ENCODE measurements around the gene TSPAN33.
"Not testable (repeated sequence)": the region's sequence is repeated elsewhere in the genome, so short reads cannot be mapped to it uniquely, and the experiment has no call there.

The TSPAN33 gene

DNA sequence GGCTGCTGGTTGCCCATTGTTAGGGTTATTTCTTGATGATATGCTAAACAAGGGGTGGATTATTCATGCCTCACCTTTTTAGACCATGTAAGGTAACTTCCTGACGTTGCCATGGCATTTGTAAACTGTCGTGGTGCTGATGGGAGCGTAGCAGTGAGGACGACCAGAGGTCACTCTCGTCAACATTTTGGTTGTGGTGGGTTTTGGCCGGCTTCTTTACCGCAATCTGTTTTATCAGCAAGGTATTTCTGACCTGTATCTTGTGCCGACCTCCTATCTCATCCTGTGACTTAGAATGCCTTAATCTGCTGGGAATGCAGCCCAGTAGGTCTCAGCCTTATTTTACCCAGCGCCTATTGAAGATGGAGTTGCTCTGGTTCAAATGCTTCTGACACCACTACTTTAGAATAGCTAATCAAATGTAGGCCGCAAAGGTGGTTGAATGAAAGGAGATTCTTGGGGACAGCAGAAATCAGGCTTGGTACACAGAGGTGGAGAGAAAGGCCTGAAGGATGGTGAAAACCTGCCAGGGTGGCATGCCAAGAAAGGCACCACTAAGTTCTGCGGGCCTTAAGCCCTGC is 26.0 kb downstream of the TSPAN33 start:
- DNase-seq (ENCODE audit: low spot score), result no peak

DNA sequence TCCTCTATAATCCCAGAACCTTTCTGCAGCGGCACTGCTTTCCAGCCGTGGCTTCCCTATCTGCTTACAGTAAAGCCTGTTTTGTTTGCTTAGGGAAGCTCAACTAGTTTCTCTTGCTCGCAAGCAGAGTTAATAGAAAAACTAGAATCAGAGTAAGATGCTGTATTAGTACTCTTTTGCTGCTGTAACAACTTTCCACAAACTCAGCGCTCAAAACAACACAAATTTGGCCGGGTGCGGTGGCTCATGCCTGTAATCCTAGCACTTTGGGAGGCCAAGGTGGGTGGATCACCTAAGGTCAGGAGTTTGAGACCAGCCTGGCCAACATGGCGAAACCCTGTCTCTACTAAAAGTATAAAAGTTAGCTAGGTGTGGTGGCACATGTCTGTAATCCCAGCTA is 29.4 kb downstream of the TSPAN33 start:
- not testable (repeated sequence) for DNase-seq (ENCODE audit: low spot score)

DNA sequence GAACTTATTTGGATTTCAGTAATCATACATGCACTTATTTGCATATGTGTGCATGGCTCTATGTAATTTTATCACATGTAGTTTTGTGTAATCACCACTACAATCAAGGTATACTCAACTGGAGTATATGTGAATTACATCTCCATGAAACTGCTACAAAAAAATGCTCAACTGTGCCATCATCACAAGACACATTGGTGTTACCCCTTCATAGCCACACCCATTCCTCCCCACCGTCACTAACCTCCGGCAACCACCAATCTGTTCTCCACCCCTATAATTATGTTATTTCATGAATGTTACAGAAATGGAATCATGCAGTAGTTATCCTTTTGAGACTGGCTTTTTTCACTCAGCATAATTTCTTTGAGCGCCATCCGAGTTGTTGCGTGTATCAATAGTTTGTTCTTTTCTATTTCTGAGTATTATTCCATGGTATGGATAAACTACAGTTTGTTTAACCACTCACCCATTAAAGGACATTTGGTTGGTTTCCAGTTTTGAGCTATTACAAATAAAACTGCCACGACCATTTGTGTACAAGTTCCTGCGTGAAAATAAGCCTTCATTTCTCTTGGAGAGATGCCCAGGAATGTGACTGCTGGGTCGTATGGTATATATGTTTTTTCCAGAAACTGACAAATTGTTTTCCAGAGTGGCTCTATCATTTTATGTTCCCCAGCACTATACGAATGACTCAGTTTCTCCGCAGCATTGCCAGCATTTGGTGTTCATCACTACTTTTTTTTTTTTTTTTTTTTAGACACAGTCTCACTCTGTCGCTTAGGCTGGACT is 32.6 kb downstream of the TSPAN33 start:
- no peak for DNase-seq (ENCODE audit: low spot score)

DNA sequence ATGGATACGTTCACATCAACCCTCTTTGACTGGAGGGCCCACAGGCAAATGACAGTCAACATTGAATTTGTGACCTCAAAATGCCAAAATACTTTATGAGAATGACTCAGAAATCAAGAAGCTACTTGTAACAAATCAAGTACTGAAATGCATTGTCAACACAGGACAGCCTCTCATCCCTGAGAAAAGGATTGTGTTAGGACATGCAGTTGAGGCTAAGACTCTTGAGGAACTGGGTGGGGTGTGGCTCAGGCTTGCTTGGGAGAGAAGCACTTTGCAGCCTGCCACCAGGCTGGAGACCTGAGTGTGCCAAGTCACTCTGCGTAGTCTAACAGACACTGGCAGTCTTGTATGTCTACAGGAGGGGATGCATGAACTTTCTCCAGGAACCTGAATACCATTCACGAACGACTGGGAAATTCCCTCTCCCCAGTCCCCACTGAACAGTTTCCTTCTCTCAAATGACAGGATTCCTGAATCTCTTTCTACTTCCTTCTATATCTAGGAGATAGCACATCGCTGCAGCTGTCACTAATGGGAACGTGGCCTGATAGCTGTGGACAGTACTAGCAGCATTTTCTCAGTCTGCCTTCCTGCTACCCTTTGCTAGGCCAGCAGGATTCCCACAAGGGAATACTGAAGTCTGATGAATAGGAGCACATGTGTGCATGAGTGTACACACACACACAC is 40.6 kb downstream of the TSPAN33 start:
- no peak for DNase-seq (ENCODE audit: low spot score)

DNA sequence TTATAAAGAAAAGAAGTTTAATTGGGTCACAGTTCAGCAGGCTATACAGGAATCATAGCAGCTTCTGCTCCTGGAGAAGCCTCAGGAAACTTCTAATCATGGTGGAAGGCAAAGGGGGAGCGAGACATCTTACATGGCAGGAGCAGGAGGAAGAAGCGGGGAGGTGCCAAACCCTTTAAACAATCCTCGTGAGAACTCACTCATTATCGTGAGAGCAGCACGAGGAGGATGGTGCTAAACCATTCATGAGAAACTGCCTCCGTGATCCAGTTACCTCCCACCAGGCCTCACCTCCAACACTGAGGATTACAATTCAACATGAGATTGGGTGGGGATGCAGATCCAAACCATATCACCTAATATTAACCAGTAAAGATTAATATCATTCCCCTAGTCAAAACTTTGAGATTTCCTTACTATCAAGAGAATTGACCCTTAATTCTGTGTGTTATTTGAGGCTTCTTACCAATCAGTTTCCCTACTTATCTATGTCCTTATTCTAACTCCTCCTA is 42.3 kb downstream of the TSPAN33 start:
- DNase-seq (ENCODE audit: low spot score), result no peak

DNA sequence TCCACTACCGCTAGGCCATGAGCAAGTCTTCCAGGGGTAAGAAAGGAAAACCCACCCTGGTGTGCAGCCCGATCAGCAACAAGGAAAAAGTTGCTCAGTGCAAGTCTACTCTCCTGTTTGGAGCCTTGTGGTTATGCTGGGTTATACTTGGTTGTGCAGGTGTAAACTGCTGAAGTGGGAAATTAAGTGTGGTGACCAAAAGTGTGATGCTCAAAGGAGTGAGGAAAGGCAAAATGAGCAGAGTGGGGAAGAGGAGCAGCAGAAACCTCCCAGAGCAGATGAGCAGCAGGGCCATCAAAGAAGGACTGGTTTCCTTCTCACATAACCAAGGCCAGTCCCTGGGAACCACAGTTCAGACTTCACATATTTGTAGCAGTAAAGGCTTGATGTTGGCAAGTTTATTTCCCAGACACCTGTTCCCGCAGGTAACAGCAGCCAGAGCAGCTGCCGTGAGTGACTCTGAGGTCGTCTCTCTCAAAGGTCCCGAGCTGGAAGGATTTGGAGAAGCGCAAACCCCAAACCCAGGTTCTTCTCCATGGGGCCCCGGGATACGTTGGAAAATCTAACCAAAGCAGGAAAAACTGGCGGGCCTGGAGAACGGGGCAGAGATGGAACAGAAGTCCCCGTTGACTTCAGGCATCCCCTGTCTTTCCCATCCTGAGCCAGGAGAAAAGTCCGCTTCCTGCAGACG is 43.3 kb downstream of the TSPAN33 start:
- no peak for DNase-seq (ENCODE audit: low spot score)

DNA sequence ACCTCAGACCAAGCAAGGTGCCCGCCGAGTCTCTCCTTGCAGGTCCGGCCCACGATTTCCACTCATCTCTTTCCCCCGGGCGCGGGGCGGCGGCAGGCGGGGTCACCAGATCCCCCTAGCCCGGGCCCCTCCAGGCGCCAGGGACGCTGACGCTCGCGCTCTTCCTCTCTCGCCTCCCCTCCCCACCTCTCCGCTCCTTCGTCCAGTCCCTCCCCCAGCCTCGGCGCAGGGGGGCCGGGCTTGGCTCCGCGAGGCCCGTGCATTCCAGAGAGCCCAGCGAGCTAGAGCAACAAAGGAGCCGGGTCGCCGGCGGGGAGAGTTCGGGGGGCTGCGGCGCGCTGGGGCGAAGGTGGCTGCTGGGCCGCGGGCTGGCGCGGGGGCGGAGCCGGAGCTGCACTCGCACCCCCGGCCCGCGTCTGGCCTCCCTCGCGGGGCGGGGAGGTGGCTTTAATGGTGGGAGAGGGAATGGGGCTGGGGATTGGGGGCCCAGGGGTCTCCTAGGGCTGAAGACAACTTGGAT is 43.9 kb downstream of the TSPAN33 start, which contains the start of gene SMO:
TSS of gene SMO (plus strand) at position 262 of the 520 bp plus-strand sequence. CDS start 519 bp downstream, outside the sequence.
- DNase-seq (ENCODE audit: low spot score), result no peak

DNA sequence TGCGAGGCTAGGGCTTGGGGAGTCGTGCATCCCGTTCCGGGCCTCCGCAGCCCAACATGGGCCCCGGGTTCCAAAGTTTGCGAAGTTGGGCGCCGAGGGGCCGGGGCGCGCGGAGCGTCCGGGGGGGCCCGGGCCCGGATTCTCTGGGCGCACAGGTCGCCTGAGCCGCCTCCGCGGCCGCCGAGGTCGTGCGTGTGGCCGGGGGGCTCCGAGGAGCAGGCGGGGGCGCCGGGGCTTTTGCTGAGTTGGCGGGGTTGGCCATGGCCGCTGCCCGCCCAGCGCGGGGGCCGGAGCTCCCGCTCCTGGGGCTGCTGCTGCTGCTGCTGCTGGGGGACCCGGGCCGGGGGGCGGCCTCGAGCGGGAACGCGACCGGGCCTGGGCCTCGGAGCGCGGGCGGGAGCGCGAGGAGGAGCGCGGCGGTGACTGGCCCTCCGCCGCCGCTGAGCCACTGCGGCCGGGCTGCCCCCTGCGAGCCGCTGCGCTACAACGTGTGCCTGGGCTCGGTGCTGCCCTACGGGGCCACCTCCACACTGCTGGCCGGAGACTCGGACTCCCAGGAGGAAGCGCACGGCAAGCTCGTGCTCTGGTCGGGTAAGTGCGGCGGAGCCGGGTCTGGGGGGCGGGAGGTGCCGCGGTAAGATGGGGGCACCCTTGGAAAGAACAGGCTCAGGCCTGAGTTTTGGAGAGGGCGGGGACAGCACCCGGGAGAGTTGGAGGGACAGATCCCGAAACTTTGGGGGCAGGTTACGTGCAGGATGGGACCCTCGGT is 44.6 kb downstream of the TSPAN33 start:
- no peak for DNase-seq (ENCODE audit: low spot score)

DNA sequence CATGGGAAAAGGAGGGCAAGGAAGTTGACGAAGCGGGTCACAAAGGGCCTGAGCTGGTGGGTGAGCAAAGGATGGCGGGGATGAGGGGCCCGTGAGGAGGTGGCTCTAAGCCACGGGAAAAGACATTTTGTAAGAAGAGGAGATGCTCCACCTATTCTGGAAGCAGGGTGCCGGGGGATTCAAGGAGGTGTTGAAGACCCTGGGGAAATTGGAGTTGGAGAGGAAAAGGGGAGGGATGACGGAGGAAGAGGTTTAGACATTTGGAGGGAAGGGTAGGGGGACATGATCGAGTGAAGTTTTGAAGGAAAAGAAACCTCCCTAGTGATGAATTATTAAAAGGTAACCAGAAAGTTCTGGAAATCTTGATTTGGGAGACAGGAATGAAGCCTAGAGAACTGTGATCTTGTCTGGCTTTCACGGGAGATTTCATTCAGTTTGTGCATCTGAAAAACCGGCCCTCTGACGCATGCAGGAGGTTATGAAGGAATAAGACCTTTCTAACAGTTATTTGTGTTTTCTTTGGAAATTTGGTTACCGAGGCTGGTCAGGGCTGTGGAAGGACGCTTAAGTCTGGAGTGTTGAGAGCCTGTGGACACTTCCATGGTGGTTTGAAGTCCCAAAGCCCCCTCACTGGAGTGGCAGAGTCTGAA is 45.3 kb downstream of the TSPAN33 start:
- no peak for DNase-seq (ENCODE audit: low spot score)

DNA sequence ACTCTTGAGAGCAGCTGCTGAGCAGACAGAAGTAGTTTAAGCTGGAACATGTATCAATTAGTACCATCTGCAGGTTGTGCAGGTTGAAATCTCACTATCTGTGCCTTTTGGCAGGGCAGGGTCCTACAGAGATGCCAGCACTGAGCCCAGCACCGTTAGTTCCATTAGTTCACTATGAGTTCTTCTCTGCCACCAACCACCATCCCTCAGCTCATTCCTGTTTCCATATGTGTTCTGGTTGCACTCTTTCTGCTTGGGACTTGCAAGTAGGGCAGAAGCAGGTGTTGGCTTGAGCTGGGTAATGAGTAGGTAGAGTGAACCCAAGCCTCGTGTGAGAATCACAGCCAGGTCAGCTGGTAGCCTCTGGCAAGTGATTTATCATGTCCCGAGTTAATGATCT is 46.8 kb downstream of the TSPAN33 start:
- no peak for DNase-seq (ENCODE audit: low spot score)

DNA sequence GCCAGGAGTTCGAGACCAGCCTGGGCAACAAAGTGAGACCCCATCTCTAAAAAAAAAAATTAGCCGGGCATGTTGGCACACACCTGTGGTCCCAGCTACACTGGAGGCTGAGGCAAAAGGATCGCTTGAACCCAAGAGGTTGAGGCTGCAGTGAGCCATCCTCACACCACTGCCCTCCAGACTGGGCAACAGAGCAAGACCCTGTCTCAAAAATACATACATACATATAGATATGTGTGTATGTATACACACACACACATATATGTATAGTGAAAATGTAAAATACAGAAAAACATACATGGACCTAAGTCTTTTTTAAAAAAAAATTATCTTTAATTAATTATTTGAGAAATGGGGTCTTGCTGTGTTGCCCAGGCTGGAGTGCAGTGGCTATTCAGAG is 49.4 kb downstream of the TSPAN33 start:
- DNase-seq (ENCODE audit: low spot score), result no peak

DNA sequence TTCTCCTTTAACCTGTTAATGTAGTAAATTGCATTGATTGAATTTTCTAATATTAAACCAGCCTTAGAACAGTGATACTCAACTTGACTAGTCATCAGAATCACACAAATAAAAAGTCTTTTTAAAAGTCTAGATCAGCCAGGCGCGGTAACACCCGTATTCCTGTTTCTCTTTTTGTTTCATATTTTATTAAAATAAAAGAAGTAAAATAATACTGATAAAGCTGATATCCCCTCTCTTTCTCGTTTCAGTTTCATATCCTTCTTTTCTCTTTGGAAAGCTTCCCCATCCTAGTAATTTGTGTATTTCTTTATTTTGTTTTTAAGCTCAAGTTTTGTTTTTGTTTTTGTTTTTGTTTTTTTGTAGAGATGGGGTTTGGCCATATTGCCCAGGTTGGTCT is 53.3 kb downstream of the TSPAN33 start:
- DNase-seq (ENCODE audit: low spot score), result no peak

DNA sequence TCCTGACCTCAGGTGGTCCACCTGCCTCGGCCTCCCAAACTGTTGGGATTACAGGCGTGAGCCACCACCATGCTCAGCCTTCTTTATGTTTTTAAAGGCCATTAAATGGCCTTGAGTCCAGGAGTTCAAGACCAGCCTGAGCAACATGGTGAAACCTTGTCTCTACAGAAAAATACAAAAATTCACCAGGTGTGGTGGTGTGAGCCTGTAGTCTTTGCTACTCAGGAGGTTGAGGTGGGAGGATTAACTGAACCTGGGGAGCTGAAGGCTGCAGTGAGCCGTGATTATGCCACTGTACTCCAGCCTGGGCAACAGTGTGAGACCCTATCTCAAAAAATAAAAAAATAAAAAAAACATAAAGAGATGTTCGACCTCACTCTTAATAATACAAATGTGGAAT is 54.9 kb downstream of the TSPAN33 start:
- DNase-seq (ENCODE audit: low spot score), result no peak

DNA sequence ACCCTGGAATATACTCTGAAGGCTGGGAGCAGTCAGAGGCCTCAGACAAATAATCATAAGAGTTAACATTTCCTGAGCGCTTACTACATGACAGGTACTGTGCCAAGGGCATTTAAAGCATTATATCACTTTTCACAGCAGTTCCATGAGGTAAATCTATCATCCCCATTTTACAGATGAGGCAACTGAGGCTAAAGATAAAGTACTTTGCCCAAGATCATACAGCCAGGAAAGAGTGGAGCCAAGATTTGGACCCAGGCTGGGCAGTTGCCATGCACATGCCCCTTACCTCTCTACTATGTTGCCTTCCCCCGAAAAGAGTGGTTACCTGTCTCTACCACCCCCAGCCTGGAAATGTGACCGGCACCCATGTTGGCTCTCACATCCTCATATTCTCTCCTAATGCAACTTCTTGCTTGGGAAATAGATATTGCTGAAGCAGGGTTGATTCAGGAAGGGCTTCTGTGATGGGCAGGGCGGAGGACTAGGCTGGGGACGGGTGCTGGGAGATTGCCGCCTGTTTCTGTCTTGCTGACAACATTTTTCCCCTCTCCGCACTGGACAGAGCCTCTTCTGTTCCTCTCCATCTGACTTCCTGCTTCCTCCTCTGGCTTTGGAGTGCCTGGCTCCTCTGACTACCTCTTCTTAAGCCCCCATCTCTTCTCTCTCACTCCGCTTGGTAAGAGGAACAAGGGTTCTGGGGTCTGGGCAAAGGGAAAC is 57.7 kb downstream of the TSPAN33 start:
- no peak for DNase-seq (ENCODE audit: low spot score)

DNA sequence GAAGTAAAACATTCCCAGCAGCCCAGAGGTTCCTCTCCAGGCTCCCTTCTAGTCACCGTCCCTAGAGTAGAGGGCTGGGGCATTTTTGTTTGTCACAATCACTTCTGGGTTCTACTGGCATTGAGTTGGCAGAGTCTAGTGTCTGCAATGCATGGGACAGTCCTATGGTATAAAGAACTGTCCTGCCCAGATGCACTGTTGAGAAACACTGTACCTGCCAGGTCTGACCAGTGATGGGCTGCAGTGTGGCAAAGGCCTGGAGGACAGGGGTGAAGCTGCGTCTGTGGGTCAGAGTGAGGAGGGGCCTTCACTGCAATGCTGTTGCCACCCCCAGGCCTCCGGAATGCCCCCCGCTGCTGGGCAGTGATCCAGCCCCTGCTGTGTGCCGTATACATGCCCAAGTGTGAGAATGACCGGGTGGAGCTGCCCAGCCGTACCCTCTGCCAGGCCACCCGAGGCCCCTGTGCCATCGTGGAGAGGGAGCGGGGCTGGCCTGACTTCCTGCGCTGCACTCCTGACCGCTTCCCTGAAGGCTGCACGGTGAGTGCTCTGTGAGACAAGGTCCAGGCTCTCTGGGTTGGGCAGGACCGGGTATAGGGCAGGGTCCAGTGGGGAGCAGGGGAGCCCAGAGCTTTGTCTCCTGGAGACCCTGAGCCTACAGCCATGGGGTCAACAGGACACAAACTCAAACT is 58.7 kb downstream of the TSPAN33 start:
- DNase-seq (ENCODE audit: low spot score), result no peak

DNA sequence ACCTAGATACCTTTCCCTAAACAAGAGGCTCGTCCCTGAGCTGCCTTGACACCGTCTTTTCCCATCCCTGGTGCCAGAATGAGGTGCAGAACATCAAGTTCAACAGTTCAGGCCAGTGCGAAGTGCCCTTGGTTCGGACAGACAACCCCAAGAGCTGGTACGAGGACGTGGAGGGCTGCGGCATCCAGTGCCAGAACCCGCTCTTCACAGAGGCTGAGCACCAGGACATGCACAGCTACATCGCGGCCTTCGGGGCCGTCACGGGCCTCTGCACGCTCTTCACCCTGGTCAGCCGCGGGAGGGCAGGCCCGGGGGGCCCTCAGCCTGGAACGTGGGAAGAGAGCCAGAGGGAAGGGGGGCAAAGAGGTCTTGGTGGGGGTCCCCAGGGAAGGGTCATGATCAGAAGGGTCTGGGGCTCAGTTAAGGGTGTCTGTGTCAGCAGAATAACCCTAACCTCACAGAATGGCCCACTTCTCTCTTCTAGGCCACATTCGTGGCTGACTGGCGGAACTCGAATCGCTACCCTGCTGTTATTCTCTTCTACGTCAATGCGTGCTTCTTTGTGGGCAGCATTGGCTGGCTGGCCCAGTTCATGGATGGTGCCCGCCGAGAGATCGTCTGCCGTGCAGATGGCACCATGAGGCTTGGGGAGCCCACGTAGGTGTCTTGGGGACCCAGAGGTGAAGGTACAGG is 60.8 kb downstream of the TSPAN33 start:
- DNase-seq (ENCODE audit: low spot score), result no peak

DNA sequence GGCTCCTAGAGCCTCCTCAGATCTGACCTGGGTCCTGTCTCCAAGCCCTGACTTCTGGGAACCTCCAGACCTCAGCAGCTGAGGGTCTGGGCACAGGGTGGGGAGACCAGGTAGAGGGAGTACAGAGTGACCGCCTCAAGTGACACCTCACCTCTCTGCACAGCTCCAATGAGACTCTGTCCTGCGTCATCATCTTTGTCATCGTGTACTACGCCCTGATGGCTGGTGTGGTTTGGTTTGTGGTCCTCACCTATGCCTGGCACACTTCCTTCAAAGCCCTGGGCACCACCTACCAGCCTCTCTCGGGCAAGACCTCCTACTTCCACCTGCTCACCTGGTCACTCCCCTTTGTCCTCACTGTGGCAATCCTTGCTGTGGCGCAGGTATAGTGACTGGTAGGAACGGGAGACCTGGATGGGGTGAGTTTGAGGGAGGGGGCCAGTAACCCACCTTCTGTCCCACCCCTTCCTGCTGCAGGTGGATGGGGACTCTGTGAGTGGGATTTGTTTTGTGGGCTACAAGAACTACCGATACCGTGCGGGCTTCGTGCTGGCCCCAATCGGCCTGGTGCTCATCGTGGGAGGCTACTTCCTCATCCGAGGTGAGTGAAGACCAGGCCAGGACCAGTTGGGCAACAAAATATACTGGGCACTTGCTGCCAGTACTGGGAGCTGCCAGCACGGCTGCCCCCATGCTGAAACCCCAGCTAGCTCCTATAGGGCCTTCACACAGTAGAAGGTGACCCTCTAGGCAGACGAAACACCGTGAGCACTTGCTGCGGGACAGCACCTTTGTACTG is 61.7 kb downstream of the TSPAN33 start:
- DNase-seq (ENCODE audit: low spot score), result no peak

DNA sequence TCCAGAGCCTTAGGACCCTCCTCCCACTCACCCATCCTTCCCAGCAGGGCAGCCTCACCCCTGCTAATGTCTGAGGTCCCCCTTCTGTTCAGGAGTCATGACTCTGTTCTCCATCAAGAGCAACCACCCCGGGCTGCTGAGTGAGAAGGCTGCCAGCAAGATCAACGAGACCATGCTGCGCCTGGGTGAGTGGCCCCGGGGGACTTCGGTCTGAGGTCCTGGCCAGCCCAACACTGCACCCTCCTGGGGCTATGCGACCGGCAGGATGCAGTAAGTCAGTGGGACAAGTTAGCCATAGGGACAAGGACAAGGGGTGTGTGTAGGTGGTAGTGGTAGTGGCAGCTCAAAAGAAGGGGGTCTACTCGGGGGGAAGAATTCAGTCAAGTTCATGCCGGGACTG is 64.2 kb downstream of the TSPAN33 start:
- DNase-seq (ENCODE audit: low spot score), result no peak

All from CD4-positive, alpha-beta T cell treated with Interleukin-15 for 4 hours (primary cell).